Placental pericyte (primary cell): Measurements from ENCODE around the gene ZNF239. TPM values are rescaled to one million over a fixed set of nuclear protein-coding genes. Genes with fewer than 3 reads are reported as not detected.

Experiments
- total RNA-seq: library from RNA; depleted of rRNA; stranded (reverse); fragments of >200 nt; gene quantifications from 2 replicates; pipeline ENCODE4 v1.2.3, GENCODE V29; 2012

Gene ZNF239
- 4.4 and 6.0 TPM in 2 replicates for total RNA-seq

GRCh38 chr10:43574001-43574892 is at the start of gene ZNF239:
Gene ZNF239 (minus strand): TSS chr10:43574616. CDS start chr10:43558079, 16,537 bp downstream.

GRCh38 chr10:43606323-43607198 is 32.1 kb upstream of the ZNF239 start, which contains the start of gene ZNF485:
Gene ZNF485 (plus strand): TSS chr10:43606438. CDS start chr10:43607051, 613 bp downstream.

Other genes starting within 250 kb of the ZNF239 start
- gene FXYD4, start 203.0 kb downstream of the ZNF239 start, total RNA-seq = not detected in 2 replicates
- gene HNRNPF, start 165.4 kb downstream of the ZNF239 start, total RNA-seq = 152 and 216 TPM in 2 replicates
- 2.6 and 3.9 TPM in 2 replicates for gene ZNF487, start 137.5 kb downstream of the ZNF239 start, total RNA-seq
- 1.1 and 2.6 TPM in 2 replicates for gene ZNF485, start 31.8 kb upstream of the ZNF239 start, total RNA-seq
- 18.8 and 22.2 TPM in 2 replicates for gene ZNF32, start 74.3 kb upstream of the ZNF239 start, total RNA-seq